A673 (cell line): ENCODE data around the gene PRDM16. TPM values are rescaled to one million over a fixed set of nuclear protein-coding genes. Genes with fewer than 3 reads are reported as not detected.

Source experiments
- BruUV-seq: library from RNA; stranded (reverse); fragments of 400-500 nt; replicated peaks from 2 replicates; lab custom pipeline; 2021; lab: Mats Ljungman, UMichigan
- CTCF ChIA-PET: fragments of 300-600 bp; sonication (Branson Sonifier 250); formaldehyde crosslinking; loops from one replicate; lab custom pipeline; 2022; ENCODE audit warnings: antibody characterized with exemption; lab: Charles Lee
- POLR2A ChIA-PET: fragments of 300-600 bp; sonication (Branson Sonifier 250); formaldehyde crosslinking; loops from one replicate; lab custom pipeline; 2022; ENCODE audit warnings: antibody characterized with exemption; ENCODE audit not compliant: low non-redundant PET; lab: Charles Lee
- DNase-seq: peaks from one replicate; pipeline ENCODE4 v3.0.0-alpha.2; 2015; ENCODE audit warnings: low spot score
- H3K27ac ChIP-seq: fragments of 200-600 bp; sonication (generic); 2 replicates; pipeline ENCODE4 v1.5.1; 2016; ENCODE audit warnings: mixed run types, low read depth, mild to moderate bottlenecking, mixed read lengths, antibody characterized with exemption, low read length; ENCODE audit not compliant: poor library complexity, severe bottlenecking
- H3K27me3 ChIP-seq: fragments of 200-600 bp; sonication (generic); replicated peaks from 2 replicates; pipeline ENCODE4 v1.6.1; 2017; ENCODE audit warnings: mixed run types, low read depth, mild to moderate bottlenecking, mixed read lengths, antibody characterized with exemption, low read length; ENCODE audit not compliant: insufficient read depth, poor library complexity
- H3K36me3 ChIP-seq: fragments of 200-600 bp; sonication (generic); 2 replicates; pipeline ENCODE4 v1.6.1; 2016; ENCODE audit warnings: mixed run types, mild to moderate bottlenecking, mixed read lengths, antibody characterized with exemption, low read length; ENCODE audit not compliant: insufficient read depth, poor library complexity, severe bottlenecking
- H3K4me1 ChIP-seq: fragments of 200-600 bp; sonication (generic); 2 replicates; pipeline ENCODE4 v1.6.1; 2017; ENCODE audit warnings: mixed run types, mild to moderate bottlenecking, mixed read lengths, antibody characterized with exemption, low read length; ENCODE audit not compliant: insufficient read depth, poor library complexity, severe bottlenecking
- H3K4me3 ChIP-seq: fragments of 200-600 bp; sonication (generic); 2 replicates; pipeline ENCODE4 v1.5.1; 2016; ENCODE audit warnings: low read depth, mixed run types, mild to moderate bottlenecking, mixed read lengths, low read length; ENCODE audit not compliant: poor library complexity, severe bottlenecking
- H3K9me3 ChIP-seq: fragments of 200-600 bp; sonication (generic); 2 replicates; pipeline ENCODE4 v1.6.1; 2016; ENCODE audit warnings: mixed run types, low read depth, mild to moderate bottlenecking, mixed read lengths, antibody characterized with exemption, low read length; ENCODE audit not compliant: poor library complexity, severe bottlenecking
- EZH2 ChIP-seq: fragments of 200-600 bp; sonication (generic); IDR thresholded peaks from 2 replicates; pipeline ENCODE4 v1.6.1; 2017; ENCODE audit warnings: borderline replicate concordance, low read depth, mild to moderate bottlenecking, mixed read lengths, antibody characterized with exemption, low read length; ENCODE audit not compliant: poor library complexity, severe bottlenecking
- intact Hi-C: fragments of 100-400 bp; cut with micrococcal nuclease; formaldehyde crosslinking; loops from one replicate; pipeline ENCODE4 v1.10.0; 2022; ENCODE audit not compliant: unreplicated experiment
- total RNA-seq: library from RNA; stranded (reverse); gene quantifications from 2 replicates; pipeline ENCODE4 v1.2.3, GENCODE V29; 2021
- TF ChIP-seq, protein P1 (sequence below): fragments of 300-800, 200-600 bp; sonication (generic); conservative IDR thresholded peaks from 2 replicates; pipeline ENCODE4 v1.5.1; 2017; ENCODE audit warnings: low read depth, mild to moderate bottlenecking, antibody characterized with exemption, low read length, moderate library complexity, mixed read lengths

Gene PRDM16
- total RNA-seq, 1 experiment from 2014 or later = 0.49 TPM

DNA sequence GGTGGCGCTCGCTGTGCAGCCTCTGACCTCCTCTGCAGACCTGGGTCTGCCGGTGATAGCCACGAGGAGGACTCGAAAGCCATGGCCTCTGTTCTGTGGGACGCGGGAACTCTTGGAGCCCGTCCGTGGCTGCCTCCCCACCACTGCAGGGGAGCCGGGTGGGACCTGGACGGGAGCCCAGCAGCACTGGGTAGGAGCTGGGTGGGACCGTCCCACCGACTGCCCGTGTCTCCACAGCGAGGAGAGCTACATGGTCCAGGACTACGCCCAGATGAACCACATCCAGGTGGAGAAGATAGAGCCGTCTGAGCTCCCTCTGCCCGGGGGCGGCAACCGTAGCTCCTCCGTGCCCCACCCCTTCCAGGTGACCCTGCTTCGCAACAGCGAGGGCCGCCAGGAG, 409.2 kb downstream of the PRDM16 start:
- Histone ChIP-seq H3K27me3 (no peaks in the 10 kb centered on the region), H3K9me3 (no peaks in the 10 kb centered on the region), H3K27ac (no peak overlapping the region), H3K4me1 (peaks cover 12% of the 10 kb centered on the region), H3K4me3 (no peak overlapping the region), H3K36me3 (no peaks in the 10 kb centered on the region)
- ChIA-PET POLR2A (no interaction called here), CTCF (interaction anchor here (0.7 to 1.5 kb wide), 2 partner anchors 13 to 25 kb away, joined by 3 to 4 read pairs; no protein-coding TSS in a partner anchor)
- DNase-seq = no peak
- intact Hi-C loops = no loop called here
- no TSS peak for BruUV-seq
- TF ChIP-seq EZH2 = no peak
- TF ChIP-seq, protein P1, sequence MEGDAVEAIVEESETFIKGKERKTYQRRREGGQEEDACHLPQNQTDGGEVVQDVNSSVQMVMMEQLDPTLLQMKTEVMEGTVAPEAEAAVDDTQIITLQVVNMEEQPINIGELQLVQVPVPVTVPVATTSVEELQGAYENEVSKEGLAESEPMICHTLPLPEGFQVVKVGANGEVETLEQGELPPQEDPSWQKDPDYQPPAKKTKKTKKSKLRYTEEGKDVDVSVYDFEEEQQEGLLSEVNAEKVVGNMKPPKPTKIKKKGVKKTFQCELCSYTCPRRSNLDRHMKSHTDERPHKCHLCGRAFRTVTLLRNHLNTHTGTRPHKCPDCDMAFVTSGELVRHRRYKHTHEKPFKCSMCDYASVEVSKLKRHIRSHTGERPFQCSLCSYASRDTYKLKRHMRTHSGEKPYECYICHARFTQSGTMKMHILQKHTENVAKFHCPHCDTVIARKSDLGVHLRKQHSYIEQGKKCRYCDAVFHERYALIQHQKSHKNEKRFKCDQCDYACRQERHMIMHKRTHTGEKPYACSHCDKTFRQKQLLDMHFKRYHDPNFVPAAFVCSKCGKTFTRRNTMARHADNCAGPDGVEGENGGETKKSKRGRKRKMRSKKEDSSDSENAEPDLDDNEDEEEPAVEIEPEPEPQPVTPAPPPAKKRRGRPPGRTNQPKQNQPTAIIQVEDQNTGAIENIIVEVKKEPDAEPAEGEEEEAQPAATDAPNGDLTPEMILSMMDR = no peak

DNA sequence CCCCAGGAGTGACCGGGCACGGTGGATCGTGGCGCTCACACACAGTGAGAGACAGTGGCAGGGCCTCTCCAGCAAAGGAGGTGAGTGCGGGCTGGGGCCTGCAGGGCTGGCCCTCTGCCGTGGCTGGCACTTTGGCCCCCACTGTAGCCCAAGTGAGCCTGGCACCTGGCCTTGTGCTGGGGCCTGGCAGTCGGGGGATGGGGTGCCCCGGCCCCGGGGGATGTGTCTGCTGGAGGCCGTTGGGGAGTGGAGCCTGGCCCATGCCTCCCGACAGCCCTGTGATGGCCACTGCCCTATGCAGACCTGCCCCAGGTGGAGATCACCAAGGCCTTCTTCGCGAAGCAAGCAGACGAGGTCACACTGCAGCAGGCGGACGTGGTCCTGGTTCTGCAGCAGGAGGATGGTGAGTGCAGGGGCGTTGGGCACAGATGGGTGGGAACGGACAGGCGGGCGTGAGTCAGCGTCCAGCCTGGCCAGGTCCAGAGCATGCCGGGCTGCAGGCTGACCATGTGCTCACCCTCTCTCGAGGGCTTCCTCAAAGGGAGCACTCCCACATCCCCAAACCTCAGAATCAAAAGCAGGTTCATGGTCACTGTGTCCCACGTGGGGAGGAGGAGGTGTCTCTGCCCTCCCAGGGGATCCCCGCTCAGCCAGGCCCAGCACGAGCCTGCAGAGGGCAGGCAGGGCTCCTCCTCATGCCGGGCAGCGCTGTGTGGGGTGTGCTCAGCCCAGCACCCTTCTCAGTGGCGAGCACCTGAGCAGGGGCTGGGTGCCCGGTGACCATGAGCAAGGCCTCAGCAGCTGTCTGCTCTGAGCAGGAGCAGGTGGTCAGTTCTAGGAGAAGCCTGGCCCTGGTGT, 410.7 kb downstream of the PRDM16 start:
- Histone ChIP-seq H3K4me1 (no peaks in the 10 kb centered on the region), H3K27ac (no peak overlapping the region), H3K27me3 (no peaks in the 10 kb centered on the region), H3K36me3 (no peaks in the 10 kb centered on the region), H3K4me3 (no peak overlapping the region), H3K9me3 (no peaks in the 10 kb centered on the region)
- no peak for TF ChIP-seq EZH2
- TF ChIP-seq, protein P1 = no peak
- intact Hi-C loops = no loop called here
- DNase-seq = no peak
- BruUV-seq = no TSS peak
- ChIA-PET POLR2A (no interaction called here), CTCF (interaction anchor here (1.5 to 3.3 kb wide), 2 partner anchors 27 kb away, joined by 4 to 15 read pairs; no protein-coding TSS in a partner anchor)

DNA sequence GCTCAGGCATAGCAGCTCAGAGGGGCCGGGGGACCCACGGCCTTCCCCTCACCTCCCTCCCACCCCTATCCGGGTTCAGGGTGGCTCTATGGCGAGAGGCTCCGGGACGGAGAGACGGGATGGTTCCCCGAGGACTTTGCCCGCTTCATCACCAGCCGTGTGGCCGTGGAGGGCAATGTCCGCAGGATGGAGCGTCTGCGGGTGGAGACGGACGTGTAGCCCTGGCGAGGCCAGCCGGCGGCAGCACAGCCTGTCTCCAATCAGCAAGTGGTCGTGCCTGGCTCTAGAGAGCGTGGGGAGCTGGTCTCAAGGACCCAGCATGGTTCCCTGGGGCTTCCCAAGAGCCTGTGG, 411.3 kb downstream of the PRDM16 start:
- Histone ChIP-seq H3K4me1 (no peaks in the 10 kb centered on the region), H3K27me3 (no peaks in the 10 kb centered on the region), H3K36me3 (no peaks in the 10 kb centered on the region), H3K27ac (no peak overlapping the region), H3K9me3 (no peaks in the 10 kb centered on the region), H3K4me3 (no peak overlapping the region)
- no TSS peak for BruUV-seq
- no peak for DNase-seq
- intact Hi-C loops = no loop called here
- no peak for TF ChIP-seq EZH2
- TF ChIP-seq, protein P1 = no peak
- CTCF ChIA-PET = interaction anchor here (3.3 kb wide), 1 partner anchor 27 kb away, joined by 15 read pairs; no protein-coding TSS in a partner anchor
- POLR2A ChIA-PET = no interaction called here
